GM19240 (cell line): ENCODE data around the gene POLR3H.

Source experiments
- DNase-seq: peaks from one replicate; pipeline ENCODE4 v3.0.0; 2011; ENCODE audit warnings: low spot score; ENCODE audit not compliant: insufficient read length

The POLR3H gene

DNA sequence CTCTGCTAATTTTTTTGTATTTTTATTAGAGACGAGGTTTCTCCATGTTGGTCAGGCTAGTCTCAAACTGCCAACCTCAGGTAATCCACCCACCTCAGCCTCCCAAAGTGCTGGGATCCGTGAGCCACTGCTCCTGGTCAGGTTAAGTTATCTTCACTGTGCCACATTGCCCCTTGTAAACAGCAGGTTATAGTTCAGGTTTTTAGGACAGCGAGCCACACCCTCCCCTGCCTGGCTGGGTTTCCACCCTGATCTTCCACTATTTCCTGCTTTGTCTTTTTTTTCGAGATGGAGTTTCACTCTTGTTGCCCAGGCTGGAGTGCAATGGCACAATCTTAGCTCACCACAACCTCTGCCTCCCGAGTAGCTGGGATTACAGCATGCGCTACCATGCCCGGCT lies 59.2 kb downstream of the POLR3H start:
- no peak for DNase-seq

DNA sequence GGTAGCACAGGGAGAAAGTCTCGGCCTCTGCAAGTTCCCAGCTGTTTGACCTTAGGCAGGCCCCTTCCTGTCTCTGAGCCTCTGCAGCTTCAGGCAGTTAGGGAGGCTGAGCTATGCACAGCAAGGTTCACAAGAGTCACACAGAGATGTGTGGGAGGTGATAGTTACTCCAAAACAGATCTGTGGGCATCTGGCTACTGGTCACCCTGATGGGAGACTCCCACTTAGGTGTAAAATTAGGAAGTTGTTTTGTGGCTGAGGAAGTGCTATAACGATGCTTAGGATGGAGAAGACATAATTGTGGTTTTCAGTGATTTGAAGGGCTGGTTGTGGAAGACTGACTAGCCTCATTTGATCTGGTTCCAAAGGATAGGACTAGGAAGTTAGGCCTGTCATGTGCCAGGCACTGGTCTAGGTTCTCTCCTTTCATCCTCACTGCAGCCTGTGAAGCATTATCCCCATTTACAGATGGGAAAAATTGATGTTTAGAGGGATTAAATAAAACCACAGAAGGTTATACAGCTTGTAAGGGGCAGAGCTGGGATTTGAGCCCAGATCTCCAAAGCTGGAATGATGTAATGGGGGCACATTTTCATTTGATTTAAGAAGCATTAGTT lies 61.8 kb downstream of the POLR3H start:
- no peak for DNase-seq

DNA sequence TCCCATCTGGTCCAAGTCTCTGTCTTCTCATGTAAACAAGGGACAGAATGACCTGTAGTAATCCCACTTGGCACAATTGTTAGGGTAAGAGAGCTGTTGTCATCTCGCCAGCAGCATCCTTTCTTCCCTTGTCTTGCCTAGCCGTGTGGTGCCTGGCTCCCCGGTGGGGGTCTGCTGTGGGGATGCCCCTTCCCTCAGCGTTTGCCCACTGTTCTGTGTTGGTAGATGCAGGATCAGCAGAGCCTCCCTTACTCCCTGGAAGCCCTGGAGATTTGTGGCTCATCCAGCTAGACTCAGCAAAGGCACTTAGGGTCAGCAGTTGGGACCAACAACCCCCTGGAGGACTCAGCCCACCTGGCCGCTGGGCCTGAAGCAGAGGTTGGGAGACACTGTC lies 62.3 kb downstream of the POLR3H start:
- no peak for DNase-seq

DNA sequence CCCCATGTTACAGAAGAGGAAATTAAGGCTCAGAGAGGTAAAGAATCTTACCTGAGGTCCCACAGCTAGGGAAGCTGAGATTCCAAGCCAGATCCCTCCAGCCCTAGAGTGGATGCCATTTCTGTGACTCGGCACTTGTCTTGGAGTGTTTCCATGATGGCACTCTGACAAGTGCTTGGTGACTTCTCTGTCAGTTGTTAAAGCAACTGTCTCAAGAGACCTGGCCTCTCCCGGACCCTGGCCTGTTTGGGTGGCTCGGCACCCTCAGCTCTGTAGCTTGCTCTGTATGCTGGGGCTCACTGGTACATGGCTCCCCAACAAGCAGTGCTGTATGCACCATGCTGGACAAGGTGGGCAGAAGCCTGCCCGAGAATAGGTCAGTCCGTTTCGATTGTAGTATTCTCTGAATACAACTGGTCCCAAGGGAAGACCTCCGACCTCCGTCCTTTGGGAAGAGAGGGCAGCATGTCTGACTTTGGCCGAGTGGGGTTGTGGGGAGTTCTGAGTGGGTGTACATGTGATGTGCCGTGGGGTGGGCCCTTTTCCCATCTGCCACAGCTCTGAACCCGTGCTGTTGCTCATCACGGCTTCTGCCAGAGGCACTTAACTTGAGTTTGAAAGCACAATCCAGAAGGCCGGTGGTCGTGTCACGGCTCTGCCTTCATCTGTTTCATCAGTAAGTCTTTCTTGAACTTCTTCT lies 63.0 kb downstream of the POLR3H start:
- DNase-seq = no peak

DNA sequence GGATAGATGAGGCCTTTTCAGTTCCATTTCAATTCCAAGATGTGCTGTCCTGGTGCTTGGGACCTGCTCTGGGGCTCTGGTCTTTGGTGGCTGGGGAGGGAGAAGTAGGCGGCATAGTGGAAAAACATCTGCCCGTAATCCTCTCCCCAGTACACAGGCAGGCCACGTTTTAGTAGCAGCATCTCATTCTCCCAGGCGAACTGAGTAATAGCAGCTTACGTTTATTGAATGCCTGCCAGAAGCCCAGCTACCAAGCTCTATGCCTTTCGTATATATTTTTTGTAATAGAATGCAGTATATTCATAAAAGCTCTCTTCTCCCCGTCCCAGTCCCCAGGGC lies 63.9 kb downstream of the POLR3H start:
- DNase-seq = no peak

DNA sequence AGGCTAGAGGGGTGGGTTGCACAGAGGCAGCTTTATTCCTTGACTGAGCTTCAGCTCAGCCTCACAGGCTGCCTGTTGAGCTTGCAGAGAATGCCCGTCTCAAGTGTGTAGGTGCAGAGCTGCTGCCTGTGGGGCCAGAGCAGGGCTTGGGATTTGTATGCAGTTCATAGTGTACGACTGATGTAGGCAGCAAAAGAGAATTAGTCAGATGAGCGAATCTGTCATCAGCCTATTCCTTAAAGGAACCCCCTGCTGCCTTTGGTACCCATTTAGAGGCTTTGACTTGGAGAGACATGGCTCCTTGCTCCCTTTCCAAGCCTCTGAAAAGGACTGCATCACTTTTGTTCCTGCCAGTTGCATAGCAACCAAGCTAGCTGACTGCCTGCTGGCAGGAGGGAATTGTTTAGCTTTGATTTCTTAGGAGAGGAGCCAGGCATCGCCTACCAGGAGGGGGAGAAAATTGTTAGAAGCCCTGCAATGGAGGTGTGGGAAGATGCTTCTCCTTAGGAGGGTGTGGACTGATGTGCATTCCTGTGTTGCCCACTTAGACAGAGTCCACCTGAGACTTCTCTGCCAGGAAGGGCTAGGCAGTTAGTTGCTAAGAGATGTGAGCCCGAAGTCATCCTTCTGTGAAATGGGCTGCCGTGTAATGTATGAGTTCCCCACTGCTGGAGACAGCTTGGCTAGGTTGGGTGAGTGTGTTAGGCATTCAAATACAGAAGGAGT lies 64.4 kb downstream of the POLR3H start:
- no peak for DNase-seq

DNA sequence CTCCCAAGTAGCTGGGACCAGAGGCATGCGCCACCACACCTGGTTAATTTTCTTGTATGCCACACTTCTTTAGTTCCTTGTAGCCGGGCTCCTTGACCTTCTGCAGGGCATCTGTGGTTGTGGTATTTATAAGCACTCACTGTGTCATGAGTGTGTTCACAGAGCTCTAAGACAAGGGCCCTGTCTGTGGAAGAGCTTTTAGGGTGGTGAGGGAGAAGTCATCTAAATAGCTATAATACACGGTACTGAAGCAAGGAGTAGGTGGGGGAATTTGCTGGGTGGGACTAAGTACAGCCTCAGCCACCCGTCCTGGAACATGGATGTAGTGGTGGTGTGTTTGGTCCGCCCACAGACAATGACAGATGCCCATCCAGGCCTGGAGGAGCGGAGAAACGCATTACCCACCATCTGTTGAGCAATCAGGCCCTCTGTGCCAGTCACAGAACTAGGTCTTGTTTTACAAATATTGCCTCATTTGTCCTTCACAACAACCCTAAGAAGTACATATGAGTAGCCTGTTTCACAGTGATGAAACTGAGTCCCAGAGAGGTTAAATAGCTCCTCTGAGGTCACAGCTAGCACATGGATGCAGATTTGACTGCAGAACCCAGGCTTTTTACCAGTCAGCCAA lies 65.3 kb downstream of the POLR3H start:
- DNase-seq = no peak

DNA sequence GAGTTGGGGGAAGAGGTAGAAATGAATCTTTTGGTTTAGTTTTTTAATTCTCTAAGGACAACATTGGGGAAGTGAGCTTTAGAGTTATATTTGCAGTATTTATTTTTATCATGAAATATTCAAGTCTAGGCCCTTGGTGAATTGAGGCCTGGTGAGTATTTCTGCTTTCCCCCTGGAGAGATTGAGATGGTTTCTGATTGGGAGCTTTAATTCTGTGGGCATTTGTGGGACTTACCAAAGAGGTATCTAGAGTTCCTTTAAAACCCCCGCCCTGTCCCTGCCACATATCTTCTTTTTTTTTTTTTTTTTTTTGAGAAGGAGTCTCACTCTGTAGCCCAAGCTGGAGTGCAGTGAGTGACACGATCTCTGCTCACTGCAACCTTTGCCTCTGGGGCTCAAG lies 65.8 kb downstream of the POLR3H start:
- DNase-seq = no peak
